Fibroblast of mammary gland (primary cell): ENCODE results near the gene MS4A5.

Experiments
- DNase-seq: peaks from one replicate; pipeline ENCODE4 v3.0.0-alpha.2; 2010; ENCODE audit warnings: low read depth
- H3K4me3 ChIP-seq: 2 replicates; pipeline ENCODE4 v1.5.1; 2011; ENCODE audit warnings: low read depth, mild to moderate bottlenecking, low read length, moderate library complexity; ENCODE audit not compliant: control insufficient read depth
- CTCF ChIP-seq: conservative IDR thresholded peaks from 2 replicates; pipeline ENCODE4 v1.5.1; 2011; ENCODE audit warnings: low read depth, low read length, inconsistent platforms; ENCODE audit not compliant: control insufficient read depth, insufficient read depth

The MS4A5 gene

GRCh38 chr11:60468829-60469228 is 39.5 kb downstream of the MS4A5 start:
- DNase-seq = no peak
- no peak for TF ChIP-seq CTCF
- H3K4me3 ChIP-seq = no peak overlapping the region

GRCh38 chr11:60469723-60470122 is 40.4 kb downstream of the MS4A5 start:
- DNase-seq = no peak
- no peak overlapping the region for H3K4me3 ChIP-seq
- no peak for TF ChIP-seq CTCF

GRCh38 chr11:60477035-60477445 is 47.7 kb downstream of the MS4A5 start:
- no peak for DNase-seq
- no peak for TF ChIP-seq CTCF
- no peak overlapping the region for H3K4me3 ChIP-seq

GRCh38 chr11:60482361-60482760 is 53.0 kb downstream of the MS4A5 start:
- no peak for TF ChIP-seq CTCF
- DNase-seq = no peak
- H3K4me3 ChIP-seq = no peak overlapping the region

- no peak for TF ChIP-seq CTCF
- H3K4me3 ChIP-seq = no peak overlapping the region
- no peak for DNase-seq
These were observed 56.6 kb downstream of the MS4A5 start for GRCh38 chr11:60485987-60486386.

GRCh38 chr11:60492488-60493009 is 63.2 kb downstream of the MS4A5 start, which contains the start of gene MS4A12:
TSS of gene MS4A12 (plus strand) at chr11:60492778. CDS start at chr11:60497319, 4,541 bp downstream.
- H3K4me3 ChIP-seq = no peak within 1 kb of the TSS
- DNase-seq = no peak
- TF ChIP-seq CTCF = no peak

GRCh38 chr11:60493454-60493853 is 64.1 kb downstream of the MS4A5 start:
- no peak overlapping the region for H3K4me3 ChIP-seq
- no peak for TF ChIP-seq CTCF
- no peak for DNase-seq
